Chondrocyte (in vitro differentiated cells): Measurements from ENCODE around the gene HSPA12A. TPM values are rescaled to one million over a fixed set of nuclear protein-coding genes. Genes with fewer than 3 reads are reported as not detected.

ENCODE experiments used
- DNase-seq: peaks from one replicate; pipeline ENCODE4 v3.0.0; 2021; ENCODE audit warnings: mixed read lengths, low spot score
- H3K27ac Mint-ChIP-seq: one replicate; pipeline ENCODE4 v1.8.0; 2021; ENCODE audit warnings: mild to moderate bottlenecking, moderate library complexity, mixed read lengths; ENCODE audit not compliant: unreplicated experiment
- H3K27me3 Mint-ChIP-seq: 2 replicates; pipeline ENCODE4 v1.8.0; 2021; ENCODE audit warnings: low read depth, mixed read lengths
- H3K36me3 Mint-ChIP-seq: 2 replicates; pipeline ENCODE4 v1.8.0; 2021; ENCODE audit warnings: low read depth, mixed read lengths
- H3K4me1 Mint-ChIP-seq: 2 replicates; pipeline ENCODE4 v1.8.0; 2021; ENCODE audit warnings: low read depth, mild to moderate bottlenecking, mixed read lengths
- H3K4me3 Mint-ChIP-seq: one replicate; pipeline ENCODE4 v1.8.0; 2021; ENCODE audit warnings: mild to moderate bottlenecking, moderate library complexity, mixed read lengths; ENCODE audit not compliant: unreplicated experiment
- H3K9me3 Mint-ChIP-seq: 2 replicates; pipeline ENCODE4 v1.8.0; 2021; ENCODE audit warnings: low read depth, mixed read lengths
- total RNA-seq: library from RNA; stranded (reverse); gene quantifications from 3 replicates; pipeline ENCODE4 v1.2.1, GENCODE V29; 2021
- TF ChIP-seq, protein P1 (sequence below): fragments of 200-600 bp; sonication (generic); IDR thresholded peaks from 2 replicates; pipeline ENCODE4 v1.5.0; 2021; ENCODE audit warnings: antibody characterized with exemption, mild to moderate bottlenecking, moderate library complexity

The HSPA12A gene
- total RNA-seq, 1 donor from 2014 or later: 6.9 TPM

DNA sequence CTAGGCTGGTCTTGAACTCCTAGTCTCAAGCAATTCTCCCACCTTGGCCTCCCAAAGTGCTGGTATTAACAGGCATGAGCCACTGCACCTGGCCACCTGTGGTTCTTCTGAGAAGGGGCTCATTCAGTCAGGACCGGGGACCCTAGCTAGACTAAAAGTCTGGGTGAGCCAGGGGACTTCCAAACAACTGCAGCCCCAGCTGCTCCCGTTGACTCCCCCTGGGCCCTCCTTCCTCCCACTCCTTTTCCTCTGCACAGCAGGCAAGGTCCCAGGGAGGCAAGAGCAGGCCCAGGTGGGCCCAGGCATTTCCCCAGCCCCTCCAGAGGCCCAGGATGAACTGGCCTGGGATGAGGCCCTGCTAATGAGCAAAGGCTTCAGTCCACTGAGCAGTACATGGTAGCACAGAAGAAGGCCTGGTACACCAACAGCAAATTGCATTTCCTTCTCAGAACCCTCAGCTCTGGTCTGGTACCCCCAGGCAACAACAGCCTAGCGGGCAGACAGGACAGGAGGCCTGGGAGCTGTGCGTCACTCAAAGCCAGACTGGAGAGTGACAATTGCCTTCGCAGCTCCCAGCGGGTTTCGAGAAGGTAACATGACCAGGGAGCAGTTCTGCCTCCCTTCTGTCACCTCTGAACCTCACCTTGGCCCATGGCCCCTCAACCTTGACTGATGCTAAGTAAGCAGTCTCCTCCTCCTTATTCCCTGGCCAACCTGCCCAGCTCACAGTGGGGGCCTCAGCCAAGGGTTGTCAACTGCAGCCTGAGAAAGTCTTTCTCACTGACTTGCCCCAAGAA, 30.7 kb upstream of the HSPA12A start:
- no peaks in the 10 kb centered on the region for H3K9me3 Mint-ChIP-seq
- H3K4me1 Mint-ChIP-seq: peaks cover 21% of the 10 kb centered on the region
- peaks cover 2% of the 10 kb centered on the region for H3K27me3 Mint-ChIP-seq
- DNase-seq: no peak
- no peak overlapping the region for H3K4me3 Mint-ChIP-seq
- TF ChIP-seq, protein P1, sequence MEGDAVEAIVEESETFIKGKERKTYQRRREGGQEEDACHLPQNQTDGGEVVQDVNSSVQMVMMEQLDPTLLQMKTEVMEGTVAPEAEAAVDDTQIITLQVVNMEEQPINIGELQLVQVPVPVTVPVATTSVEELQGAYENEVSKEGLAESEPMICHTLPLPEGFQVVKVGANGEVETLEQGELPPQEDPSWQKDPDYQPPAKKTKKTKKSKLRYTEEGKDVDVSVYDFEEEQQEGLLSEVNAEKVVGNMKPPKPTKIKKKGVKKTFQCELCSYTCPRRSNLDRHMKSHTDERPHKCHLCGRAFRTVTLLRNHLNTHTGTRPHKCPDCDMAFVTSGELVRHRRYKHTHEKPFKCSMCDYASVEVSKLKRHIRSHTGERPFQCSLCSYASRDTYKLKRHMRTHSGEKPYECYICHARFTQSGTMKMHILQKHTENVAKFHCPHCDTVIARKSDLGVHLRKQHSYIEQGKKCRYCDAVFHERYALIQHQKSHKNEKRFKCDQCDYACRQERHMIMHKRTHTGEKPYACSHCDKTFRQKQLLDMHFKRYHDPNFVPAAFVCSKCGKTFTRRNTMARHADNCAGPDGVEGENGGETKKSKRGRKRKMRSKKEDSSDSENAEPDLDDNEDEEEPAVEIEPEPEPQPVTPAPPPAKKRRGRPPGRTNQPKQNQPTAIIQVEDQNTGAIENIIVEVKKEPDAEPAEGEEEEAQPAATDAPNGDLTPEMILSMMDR: no peak
- no peaks in the 10 kb centered on the region for H3K36me3 Mint-ChIP-seq
- no peak overlapping the region for H3K27ac Mint-ChIP-seq

DNA sequence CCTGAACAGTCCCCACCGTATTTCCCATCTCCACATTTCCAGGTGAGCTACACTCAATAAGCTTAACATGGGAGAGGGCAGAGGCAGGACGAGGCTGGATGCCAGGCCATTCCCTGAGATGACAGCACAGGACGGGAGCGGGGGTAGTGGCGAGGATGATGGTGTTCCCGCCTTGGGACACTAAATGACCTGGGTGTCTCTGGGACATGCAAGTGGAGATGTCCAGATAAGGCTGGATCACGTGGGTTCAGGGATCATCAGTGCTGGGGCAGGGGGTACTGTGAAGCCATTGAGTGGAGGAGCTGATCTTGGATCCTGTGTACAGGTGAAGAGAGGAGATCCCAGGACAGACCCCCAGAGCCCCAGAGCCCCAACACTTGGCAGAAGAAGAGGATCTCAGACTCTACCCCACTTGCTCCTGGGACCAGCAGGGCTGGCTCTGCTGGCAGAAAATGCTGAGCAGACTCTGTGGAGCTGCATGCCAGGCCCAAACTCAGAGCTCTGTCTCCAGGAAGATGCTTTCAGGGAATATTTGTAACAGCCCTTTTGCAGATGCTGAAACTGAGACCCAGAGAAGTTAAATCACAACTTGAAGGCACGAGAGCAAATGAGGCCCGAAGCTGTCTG, 29.7 kb upstream of the HSPA12A start:
- TF ChIP-seq, protein P1: no peak
- Mint-ChIP-seq H3K4me3 (no peak overlapping the region), H3K27me3 (peaks cover 2% of the 10 kb centered on the region), H3K4me1 (peaks cover 25% of the 10 kb centered on the region), H3K9me3 (no peaks in the 10 kb centered on the region), H3K36me3 (no peaks in the 10 kb centered on the region), H3K27ac (no peak overlapping the region)
- no peak for DNase-seq

DNA sequence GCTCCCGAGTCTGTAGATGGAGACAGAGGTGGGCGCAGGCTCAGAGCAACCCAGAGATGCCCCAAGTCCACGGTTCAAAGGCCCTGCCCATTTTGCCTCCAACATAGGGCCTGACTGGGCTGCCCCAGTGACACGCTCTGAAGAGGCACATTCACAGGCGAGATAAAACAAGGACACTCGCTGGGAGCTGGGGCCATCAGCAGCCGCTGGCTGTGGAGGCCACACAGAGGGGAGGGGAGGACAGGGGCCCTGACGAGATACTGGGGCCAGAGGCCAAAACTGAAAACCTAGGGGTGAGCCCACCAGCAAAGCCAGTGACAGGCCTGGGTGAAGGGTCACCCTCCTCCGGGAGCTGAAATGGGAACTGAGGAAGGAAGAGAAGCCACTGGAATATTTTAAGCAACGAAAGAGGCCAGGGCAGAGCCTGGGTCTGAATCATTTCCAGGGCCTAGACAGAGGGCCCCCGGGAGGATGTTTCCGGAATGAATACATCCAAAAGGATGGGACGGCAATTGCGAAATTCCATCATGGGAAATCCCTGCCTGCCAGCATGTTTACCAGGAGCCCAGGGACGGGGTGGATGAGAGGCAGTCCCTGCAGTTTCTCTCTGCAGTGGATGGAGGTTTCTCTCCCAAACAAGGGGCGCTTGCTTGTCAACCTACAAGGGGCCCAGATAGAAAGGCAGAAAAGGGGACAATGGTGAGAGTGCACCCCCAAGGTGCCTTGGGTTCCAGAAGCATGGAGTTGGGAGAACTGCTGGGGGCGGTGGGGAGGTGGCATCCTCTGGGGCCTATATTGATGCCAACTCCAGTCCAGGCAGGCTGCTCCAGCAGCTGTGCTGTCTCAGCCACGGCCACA, 29.0 kb upstream of the HSPA12A start:
- Mint-ChIP-seq H3K9me3 (no peaks in the 10 kb centered on the region), H3K36me3 (no peaks in the 10 kb centered on the region), H3K4me1 (peaks cover 29% of the 10 kb centered on the region), H3K27ac (peak overlapping the region; percentile 20), H3K4me3 (peak overlapping the region; percentile 13), H3K27me3 (peaks cover 2% of the 10 kb centered on the region)
- DNase-seq: no peak
- TF ChIP-seq, protein P1: no peak

DNA sequence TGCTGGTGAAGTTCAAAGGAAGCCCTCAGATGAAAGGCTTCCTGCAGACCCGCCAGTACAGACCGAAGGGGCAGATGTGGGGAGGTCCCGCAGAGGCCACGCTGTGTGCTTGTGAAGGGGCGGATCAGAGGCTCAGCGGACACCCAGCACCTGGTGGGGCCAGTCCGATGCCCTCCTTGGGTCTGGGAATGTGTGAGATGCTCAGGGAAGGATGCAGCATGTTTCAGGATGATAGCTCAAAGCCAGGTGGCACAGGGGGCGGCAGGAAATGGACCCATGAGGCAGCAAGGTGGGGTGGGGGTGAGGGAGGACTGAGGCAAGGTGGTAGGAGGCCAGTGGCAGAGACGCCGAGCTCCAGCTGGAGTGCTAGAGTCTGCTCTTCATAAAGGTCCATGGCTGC, 27.9 kb upstream of the HSPA12A start:
- DNase-seq: no peak
- Mint-ChIP-seq H3K36me3 (no peaks in the 10 kb centered on the region), H3K27me3 (peaks cover 2% of the 10 kb centered on the region), H3K4me3 (no peak overlapping the region), H3K27ac (no peak overlapping the region), H3K9me3 (no peaks in the 10 kb centered on the region), H3K4me1 (peaks cover 29% of the 10 kb centered on the region)
- TF ChIP-seq, protein P1: no peak

DNA sequence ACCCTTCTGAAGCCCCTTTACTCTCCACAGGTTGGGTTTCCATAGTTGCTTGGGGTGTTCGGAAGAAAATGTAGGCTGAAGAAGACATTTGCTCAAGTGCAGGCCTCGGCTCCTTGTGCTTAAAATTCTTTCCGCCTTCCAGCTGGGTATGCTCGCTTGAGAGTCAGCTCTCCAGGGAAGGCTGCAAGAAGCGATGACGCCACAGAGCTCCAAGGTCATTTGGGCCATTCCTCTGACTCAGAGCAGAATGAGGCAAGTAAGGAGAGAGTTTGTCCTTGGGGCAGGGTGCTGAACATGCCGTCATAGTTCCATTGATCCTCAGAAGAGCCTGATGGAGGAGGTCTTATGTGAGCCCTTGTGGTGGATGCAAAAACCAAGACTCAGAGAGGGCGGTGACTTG, 27.4 kb upstream of the HSPA12A start:
- Mint-ChIP-seq H3K9me3 (peaks cover 3% of the 10 kb centered on the region), H3K27ac (no peak overlapping the region), H3K4me3 (no peak overlapping the region), H3K27me3 (peaks cover 2% of the 10 kb centered on the region), H3K4me1 (peaks cover 29% of the 10 kb centered on the region), H3K36me3 (no peaks in the 10 kb centered on the region)
- TF ChIP-seq, protein P1: no peak
- DNase-seq: no peak
